Fibroblast of lung (primary cell): ENCODE results near the gene AEBP2. TPM values are rescaled to one million over a fixed set of nuclear protein-coding genes. Genes with fewer than 3 reads are reported as not detected.

ENCODE experiments used
- DNase-seq, 2 donors: peaks; one replicate each; pipeline versions ENCODE4 v3.0.0 to v3.0.0-alpha.2; 2010; ENCODE audit warnings: low read depth in 2 of 2
- H2AFZ ChIP-seq: 2 replicates; pipeline ENCODE4 v1.5.1; 2012; ENCODE audit warnings: low read length, control low read depth, inconsistent platforms
- H3K27ac ChIP-seq: 2 replicates; pipeline ENCODE4 v1.5.1; 2011; ENCODE audit warnings: low read length, control low read depth; ENCODE audit not compliant: insufficient read depth
- H3K27me3 ChIP-seq: 2 replicates; pipeline ENCODE4 v1.5.1; 2011; ENCODE audit warnings: mild to moderate bottlenecking, low read length; ENCODE audit not compliant: control insufficient read depth, insufficient read depth
- H3K36me3 ChIP-seq: 2 replicates; pipeline ENCODE4 v1.5.1; 2011; ENCODE audit warnings: low read length; ENCODE audit not compliant: control insufficient read depth, insufficient read depth
- H3K4me1 ChIP-seq: 2 replicates; pipeline ENCODE4 v1.5.1; 2011; ENCODE audit warnings: low read length; ENCODE audit not compliant: control insufficient read depth, insufficient read depth; ENCODE audit errors: extremely low read depth
- H3K4me2 ChIP-seq: 2 replicates; pipeline ENCODE4 v1.5.1; 2011; ENCODE audit warnings: low read length, control low read depth; ENCODE audit not compliant: insufficient read depth; ENCODE audit errors: extremely low read depth
- H3K4me3 ChIP-seq, 4 experiments: fragments of 200-600 bp in 1 of 4; sonication (generic) in 1 of 4; replicated peaks in 1 of 4; 2 replicates each; pipeline ENCODE4 v1.5.1; 2011 to 2016; ENCODE audit warnings: low read length in 4 of 4, low read depth in 3 of 4, mild to moderate bottlenecking in 3 of 4, control low read depth in 2 of 4, inconsistent platforms in 1 of 4, mixed read lengths in 1 of 4; ENCODE audit not compliant: insufficient read depth in 1 of 4; ENCODE audit errors: control extremely low read depth in 1 of 4
- H3K79me2 ChIP-seq: 2 replicates; pipeline ENCODE4 v1.5.1; 2012; ENCODE audit warnings: mild to moderate bottlenecking, low read length, inconsistent platforms; ENCODE audit not compliant: control insufficient read depth, insufficient read depth
- H3K9ac ChIP-seq: 2 replicates; pipeline ENCODE4 v1.5.1; 2011; ENCODE audit warnings: mild to moderate bottlenecking, low read length, control low read depth; ENCODE audit not compliant: insufficient read depth
- H3K9me3 ChIP-seq: 2 replicates; pipeline ENCODE4 v1.5.1; 2012; ENCODE audit warnings: low read depth, low read length; ENCODE audit not compliant: control insufficient read depth, insufficient read depth
- H4K20me1 ChIP-seq: 2 replicates; pipeline ENCODE4 v1.5.1; 2011; ENCODE audit warnings: low read length; ENCODE audit not compliant: control insufficient read depth, insufficient read depth; ENCODE audit errors: extremely low read depth
- CTCF ChIP-seq, 2 donors: IDR thresholded peaks in 1 of 2; conservative IDR thresholded peaks in 1 of 2; 1 replicate in 1 of 2; 2 replicates in 1 of 2; pipeline ENCODE4 v1.5.1; 2011 to 2012; ENCODE audit warnings: low read length in 2 of 2, control low read depth in 1 of 2, inconsistent platforms in 1 of 2, low read depth in 1 of 2, mild to moderate bottlenecking in 1 of 2
- EZH2 ChIP-seq: IDR thresholded peaks from 2 replicates; pipeline ENCODE4 v1.5.1; 2012; ENCODE audit warnings: low read length, control low read depth, mild to moderate bottlenecking; ENCODE audit errors: missing control alignments
- polyA plus RNA-seq, 2 donors: library from polyadenylated mRNA; depleted of rRNA in 1 of 2; stranded (reverse) in 1 of 2; unstranded in 1 of 2; fragments of >200 nt; gene quantifications; 2 replicates each; pipeline ENCODE4 v1.2.1, GENCODE V29; 2011 to 2012; ENCODE audit warnings: missing spikeins in 1 of 2
- total RNA-seq: library from RNA; depleted of rRNA; stranded (reverse); fragments of >200 nt; gene quantifications from 2 replicates; pipeline ENCODE4 v1.2.1, GENCODE V29; 2014

The AEBP2 gene
- total and polyA plus RNA-seq, 2 donors (not counting 1 experiment from before 2014, with no cell fraction given) = 15.6 to 23.9 TPM

GRCh38 chr12:19443585-19443984 lies 4.3 kb downstream of the AEBP2 start:
- no peak overlapping the region for H3K4me3 ChIP-seq
- no peaks in the 10 kb centered on the region for H3K4me1 ChIP-seq
- no peaks in the 10 kb centered on the region for H3K36me3 ChIP-seq
- no peak overlapping the region for H2AFZ ChIP-seq
- H3K4me2 ChIP-seq = no peak overlapping the region
- no peak for TF ChIP-seq CTCF (conservative IDR thresholded peaks at IDR 0.05 in 1 of 2, IDR thresholded peaks at IDR 0.05 in 1 of 2; ENCODE audit: low read depth in 1 of 2, low read length in 2 of 2)
- no peak for TF ChIP-seq EZH2
- H4K20me1 ChIP-seq = no peaks in the 10 kb centered on the region
- H3K27ac ChIP-seq = no peak overlapping the region
- no peak for DNase-seq
- H3K79me2 ChIP-seq = peaks cover 85% of the 10 kb centered on the region
- no peaks in the 10 kb centered on the region for H3K27me3 ChIP-seq
- H3K9ac ChIP-seq = no peak overlapping the region
- no peaks in the 10 kb centered on the region for H3K9me3 ChIP-seq

DNA sequence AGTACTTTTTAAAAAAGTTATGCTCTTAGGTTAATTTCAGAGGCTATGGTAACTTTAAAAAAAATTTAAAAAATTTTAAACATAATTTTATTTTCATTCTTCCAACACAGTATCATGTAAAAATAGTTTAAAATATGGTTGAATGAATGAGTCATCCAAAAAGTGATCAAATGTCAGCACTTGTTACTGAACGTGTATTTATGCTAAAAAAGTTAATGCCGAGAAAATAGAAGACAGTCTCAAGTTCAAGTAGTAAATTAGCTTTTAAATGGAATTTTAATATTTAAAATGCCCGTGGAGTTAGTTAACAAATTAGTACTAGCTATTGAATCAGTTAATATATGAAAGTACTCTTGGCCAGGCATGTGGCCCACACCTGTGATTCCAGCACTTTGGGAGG lies 4.8 kb downstream of the AEBP2 start:
- no peak for TF ChIP-seq EZH2
- TF ChIP-seq CTCF (conservative IDR thresholded peaks at IDR 0.05 in 1 of 2, IDR thresholded peaks at IDR 0.05 in 1 of 2; ENCODE audit: low read depth in 1 of 2, low read length in 2 of 2) = no peak
- H3K36me3 ChIP-seq = no peaks in the 10 kb centered on the region
- H3K9me3 ChIP-seq = no peaks in the 10 kb centered on the region
- H3K4me1 ChIP-seq = no peaks in the 10 kb centered on the region
- no peaks in the 10 kb centered on the region for H4K20me1 ChIP-seq
- H3K79me2 ChIP-seq = peaks cover 90% of the 10 kb centered on the region
- DNase-seq = peak in 1 of 2 donors; percentile 31
- H3K4me2 ChIP-seq = peak overlapping the region; percentile 15
- no peak overlapping the region for H3K27ac ChIP-seq
- H2AFZ ChIP-seq = no peak overlapping the region
- no peaks in the 10 kb centered on the region for H3K27me3 ChIP-seq
- H3K4me3 ChIP-seq = no peak overlapping the region
- no peak overlapping the region for H3K9ac ChIP-seq

DNA sequence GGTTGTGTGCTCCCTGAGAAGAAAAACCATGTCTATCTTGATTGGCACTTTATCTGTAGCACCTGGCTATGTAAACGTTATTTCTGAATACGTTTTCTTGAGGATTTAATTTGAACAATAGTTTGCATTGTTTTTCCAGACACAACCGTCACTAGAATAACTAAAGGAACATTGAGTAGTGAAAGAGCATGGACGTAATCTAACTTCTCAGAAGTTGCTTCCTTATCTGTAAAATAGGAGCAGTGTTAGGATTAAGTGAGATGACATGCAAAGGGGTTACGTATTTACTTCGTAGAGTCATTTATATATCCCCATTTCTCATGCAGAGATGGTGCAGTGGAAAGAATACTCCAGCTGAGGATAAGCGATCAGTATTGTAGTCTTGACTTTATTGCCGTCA lies 8.1 kb downstream of the AEBP2 start:
- DNase-seq = no peak

More for the DNA sequence above, 8.1 kb downstream of the AEBP2 start:
- peaks cover 3% of the 10 kb centered on the region for H4K20me1 ChIP-seq
- no peak for TF ChIP-seq EZH2
- TF ChIP-seq CTCF (conservative IDR thresholded peaks at IDR 0.05 in 1 of 2, IDR thresholded peaks at IDR 0.05 in 1 of 2; ENCODE audit: low read depth in 1 of 2, low read length in 2 of 2) = no peak
- no peak overlapping the region for H3K27ac ChIP-seq
- H3K9me3 ChIP-seq = no peaks in the 10 kb centered on the region
- H3K9ac ChIP-seq = no peak overlapping the region
- peaks cover 3% of the 10 kb centered on the region for H3K4me1 ChIP-seq
- no peak overlapping the region for H2AFZ ChIP-seq
- no peaks in the 10 kb centered on the region for H3K27me3 ChIP-seq
- H3K36me3 ChIP-seq = no peaks in the 10 kb centered on the region
- peaks cover 95% of the 10 kb centered on the region for H3K79me2 ChIP-seq
- no peak overlapping the region for H3K4me3 ChIP-seq
- no peak overlapping the region for H3K4me2 ChIP-seq
